IMR-90 (cell line): ENCODE measurements around the gene BFSP1. TPM values are rescaled to one million over a fixed set of nuclear protein-coding genes. Genes with fewer than 3 reads are reported as not detected.

Experiments used
- ATAC-seq: fragments of 200-7000 bp; cut with Tn5 transposase; 2 replicates; pipeline ENCODE4 v1.9.1; 2020; ENCODE audit warnings: low read depth, mild to moderate bottlenecking, moderate library complexity
- BruUV-seq: library from RNA; stranded (reverse); fragments of 400-500 nt; replicated peaks from 2 replicates; lab custom pipeline; 2021; lab: Mats Ljungman, UMichigan
- CTCF ChIA-PET: fragments of 300-600 bp; formaldehyde crosslinking; extraction: SDS; loops from one replicate; lab custom pipeline; 2021; ENCODE audit warnings: antibody characterized with exemption; lab: Yijun Ruan, JAX
- POLR2A ChIA-PET: fragments of 300-600 bp; sonication (Branson Sonifier 250); formaldehyde crosslinking; loops from one replicate; lab custom pipeline; 2022; ENCODE audit warnings: antibody characterized with exemption; ENCODE audit not compliant: unreplicated experiment; lab: Charles Lee
- DNase-seq: peaks from one replicate; pipeline ENCODE4 v3.0.0; 2013
- H2AFZ ChIP-seq: replicated peaks from 2 replicates; pipeline ENCODE3; 2013; ENCODE audit warnings: low read length, mild to moderate bottlenecking; ENCODE audit not compliant: poor library complexity
- H2AK5ac ChIP-seq: 2 replicates; pipeline ENCODE4 v1.6.1; 2013; ENCODE audit warnings: low read depth, low read length, inconsistent platforms
- H2AK9ac ChIP-seq: replicated peaks from 2 replicates; pipeline ENCODE3; 2013; ENCODE audit warnings: mild to moderate bottlenecking, low read depth, low read length, moderate library complexity; ENCODE audit not compliant: poor library complexity
- H2BK120ac ChIP-seq: 2 replicates; pipeline ENCODE4 v1.6.1; 2013; ENCODE audit warnings: low read depth, low read length, inconsistent platforms
- H2BK15ac ChIP-seq: 3 replicates; pipeline ENCODE4 v1.6.1; 2013; ENCODE audit warnings: low read depth, low read length, inconsistent platforms
- H2BK20ac ChIP-seq: 2 replicates; pipeline ENCODE4 v1.6.1; 2013; ENCODE audit warnings: low read depth, mild to moderate bottlenecking, inconsistent platforms, low read length, moderate library complexity
- H2BK5ac ChIP-seq: 2 replicates; pipeline ENCODE4 v1.6.1; 2013; ENCODE audit warnings: mild to moderate bottlenecking, low read depth, low read length, inconsistent platforms; ENCODE audit not compliant: poor library complexity, severe bottlenecking
- H3K14ac ChIP-seq: replicated peaks from 2 replicates; pipeline ENCODE4 v1.6.1; 2013; ENCODE audit warnings: low read depth, low read length, inconsistent platforms
- H3K18ac ChIP-seq: 2 replicates; pipeline ENCODE4 v1.6.1; 2013; ENCODE audit warnings: low read depth, low read length, control low read depth
- H3K23ac ChIP-seq: 2 replicates; pipeline ENCODE4 v1.6.1; 2013; ENCODE audit warnings: low read depth, low read length, inconsistent platforms
- H3K27ac ChIP-seq: 2 replicates; pipeline ENCODE4 v1.5.1; 2013; ENCODE audit warnings: mild to moderate bottlenecking, control low read depth, low read length; ENCODE audit not compliant: insufficient read depth
- H3K27me3 ChIP-seq: 2 replicates; pipeline ENCODE4 v1.6.1; 2013; ENCODE audit warnings: low read length; ENCODE audit not compliant: control insufficient read depth, insufficient read depth
- H3K36me3 ChIP-seq: 2 replicates; pipeline ENCODE4 v1.6.1; 2013; ENCODE audit warnings: low read length, mixed read lengths; ENCODE audit not compliant: control insufficient read depth, insufficient read depth
- H3K4ac ChIP-seq: 2 replicates; pipeline ENCODE4 v1.6.1; 2013; ENCODE audit warnings: low read depth, low read length, inconsistent platforms
- H3K4me1 ChIP-seq: 2 replicates; pipeline ENCODE4 v1.6.1; 2013; ENCODE audit warnings: low read length, mixed read lengths; ENCODE audit not compliant: control insufficient read depth, insufficient read depth
- H3K4me2 ChIP-seq: 2 replicates; pipeline ENCODE4 v1.6.1; 2013; ENCODE audit warnings: low read depth, mild to moderate bottlenecking, control low read depth, low read length, moderate library complexity
- H3K4me3 ChIP-seq: 2 replicates; pipeline ENCODE4 v1.5.1; 2013; ENCODE audit warnings: low read depth, mild to moderate bottlenecking, control low read depth, low read length, moderate library complexity; ENCODE audit not compliant: insufficient read depth
- H3K56ac ChIP-seq: 2 replicates; pipeline ENCODE4 v1.6.1; 2013; ENCODE audit warnings: low read length, inconsistent platforms; ENCODE audit not compliant: insufficient read depth; ENCODE audit errors: extremely low read depth
- H3K79me1 ChIP-seq, 2 experiments: 2 replicates each; pipeline ENCODE4 v1.6.1; 2013; ENCODE audit warnings: low read length in 2 of 2, inconsistent platforms in 1 of 2, low read depth in 1 of 2
- H3K9ac ChIP-seq: 2 replicates; pipeline ENCODE4 v1.6.1; 2013; ENCODE audit warnings: low read depth, low read length, control low read depth
- H3K9me1 ChIP-seq: 2 replicates; pipeline ENCODE4 v1.6.1; 2013; ENCODE audit warnings: low read length, inconsistent platforms; ENCODE audit not compliant: insufficient read depth
- H3K9me3 ChIP-seq: 2 replicates; pipeline ENCODE4 v1.6.1; 2013; ENCODE audit warnings: low read length; ENCODE audit not compliant: control insufficient read depth, insufficient read depth
- H4K20me1 ChIP-seq: 2 replicates; pipeline ENCODE4 v1.6.1; 2013; ENCODE audit warnings: low read length, inconsistent platforms; ENCODE audit not compliant: insufficient read depth
- H4K5ac ChIP-seq: 2 replicates; pipeline ENCODE4 v1.6.1; 2013; ENCODE audit warnings: mild to moderate bottlenecking, low read depth, low read length, control low read depth
- H4K8ac ChIP-seq, 2 experiments: 2 replicates each; pipeline ENCODE4 v1.6.1; 2013; ENCODE audit warnings: low read depth in 2 of 2, low read length in 2 of 2, control low read depth in 1 of 2, inconsistent platforms in 1 of 2
- H4K91ac ChIP-seq: 2 replicates; pipeline ENCODE4 v1.6.1; 2013; ENCODE audit warnings: low read depth, low read length, inconsistent platforms; ENCODE audit not compliant: insufficient read depth
- BHLHE40 ChIP-seq: fragments of 150-350 bp; IDR thresholded peaks from 2 replicates; pipeline ENCODE4 v1.6.1; 2016; ENCODE audit warnings: mild to moderate bottlenecking, low read depth, low read length
- CEBPB ChIP-seq: IDR thresholded peaks from 2 replicates; pipeline ENCODE4 v1.6.1; 2012; ENCODE audit warnings: low read depth, low read length, improper control_type of control experiment
- CHD1 ChIP-seq: IDR thresholded peaks from 2 replicates; pipeline ENCODE4 v1.6.1; 2012; ENCODE audit warnings: low read depth, low read length, improper control_type of control experiment
- CTCF ChIP-seq: conservative IDR thresholded peaks from 2 replicates; pipeline ENCODE4 v1.5.1; 2012; ENCODE audit warnings: mild to moderate bottlenecking, low read depth, low read length, improper control_type of control experiment
- FOS ChIP-seq: fragments of 150-350 bp; IDR thresholded peaks from 2 replicates; pipeline ENCODE4 v1.6.1; 2016; ENCODE audit warnings: low read depth, low read length
- MAFK ChIP-seq: IDR thresholded peaks from 2 replicates; pipeline ENCODE4 v1.6.1; 2012; ENCODE audit warnings: low read depth, low read length, improper control_type of control experiment
- MAZ ChIP-seq: IDR thresholded peaks from 2 replicates; pipeline ENCODE4 v1.6.1; 2012; ENCODE audit warnings: low read depth, mild to moderate bottlenecking, low read length, improper control_type of control experiment, moderate library complexity, borderline replicate concordance
- MXI1 ChIP-seq: IDR thresholded peaks from 2 replicates; pipeline ENCODE4 v1.6.1; 2012; ENCODE audit warnings: low read depth, mild to moderate bottlenecking, low read length, moderate library complexity, borderline replicate concordance
- NFE2L2 ChIP-seq: fragments of 150-350 bp; IDR thresholded peaks from 2 replicates; pipeline ENCODE4 v1.6.1; 2016; ENCODE audit warnings: low read depth, mild to moderate bottlenecking, low read length
- POLR2A ChIP-seq: IDR thresholded peaks from 2 replicates; pipeline ENCODE4 v1.6.1; 2012; ENCODE audit warnings: mild to moderate bottlenecking, low read depth, low read length
- RAD21 ChIP-seq: IDR thresholded peaks from 2 replicates; pipeline ENCODE4 v1.6.1; 2012; ENCODE audit warnings: low read length, improper control_type of control experiment
- RCOR1 ChIP-seq: IDR thresholded peaks from 2 replicates; pipeline ENCODE4 v1.6.1; 2012; ENCODE audit warnings: mild to moderate bottlenecking, low read length, improper control_type of control experiment; ENCODE audit not compliant: insufficient replicate concordance
- RFX5 ChIP-seq: IDR thresholded peaks from 2 replicates; pipeline ENCODE4 v1.8.0; 2012; ENCODE audit warnings: low read depth, mild to moderate bottlenecking, low read length, moderate library complexity
- SMC3 ChIP-seq: fragments of 150-350 bp; IDR thresholded peaks from 2 replicates; pipeline ENCODE4 v1.6.1; 2016; ENCODE audit warnings: low read depth, mild to moderate bottlenecking, antibody characterized with exemption, low read length, moderate library complexity
- WGBS, 2 experiments: methylation state at CpG; one replicate each; pipeline versions ENCODE4 v1.1.5 to v1.1.7; 2013; ENCODE audit warnings: missing lambda C conversion rate in 2 of 2; ENCODE audit not compliant: insufficient read length in 1 of 2; ENCODE audit errors: extremely low coverage in 2 of 2; 5-methylcytosine and 5-hydroxymethylcytosine counted together
- dilution Hi-C: fragments of 300-500 bp; cut with HindIII; formaldehyde crosslinking; loops from one replicate; pipeline ENCODE4 v1.14.3; 2018; ENCODE audit warnings: low sequenced_read_pairs; ENCODE audit not compliant: unreplicated experiment
- in situ Hi-C: fragments of 300-500 bp; cut with MboI; formaldehyde crosslinking; loops from 3 replicates; pipeline ENCODE4 v1.14.3; 2019; ENCODE audit warnings: low sequenced_read_pairs, inconsistent platforms, mixed read lengths
- intact Hi-C: fragments of 100-400 bp; cut with micrococcal nuclease; formaldehyde crosslinking; loops from 2 replicates; pipeline ENCODE4 v1.10.0; 2022
- polyA plus RNA-seq, 3 experiments: library from polyadenylated mRNA; depleted of rRNA; stranded (reverse); fragments of >200 nt; gene quantifications; 2 replicates each; pipeline ENCODE4 v1.2.3, GENCODE V29; 2012; ENCODE audit warnings: low replicate concordance in 1 of 3
- total RNA-seq: library from RNA; depleted of rRNA; stranded (reverse); fragments of >200 nt; gene quantifications from 2 replicates; pipeline ENCODE4 v1.2.3, GENCODE V29; 2012
- TF ChIP-seq, protein P1 (sequence below): fragments of 150-350 bp; IDR thresholded peaks from 2 replicates; pipeline ENCODE4 v1.6.1; 2017; ENCODE audit warnings: mild to moderate bottlenecking, antibody characterized with exemption, low read length, low read depth
- TF ChIP-seq, protein P2 (sequence below): fragments of 150-350 bp; IDR thresholded peaks from 2 replicates; pipeline ENCODE4 v1.6.1; 2016; ENCODE audit warnings: low read depth, mild to moderate bottlenecking, low read length, moderate library complexity, borderline replicate concordance

BFSP1 gene
- total and polyA plus RNA-seq, 2 of the 4 experiments (the other 2 are of a cell fraction), result 1.1 to 2.0 TPM

GRCh38 chr20:17495826-17496225, 35.4 kb downstream of the BFSP1 start:
- no peak overlapping the region for H3K4me2 ChIP-seq
- H4K5ac ChIP-seq, result no peak overlapping the region
- intact Hi-C loops (loop anchor here (5.0 kb wide), 1 partner anchor 694 kb away; no protein-coding TSS in a partner anchor), in situ Hi-C loops (no loop called here), dilution Hi-C loops (no loop called here)
- no peak overlapping the region for H3K9ac ChIP-seq
- no peak overlapping the region for H3K18ac ChIP-seq
- H3K4me1 ChIP-seq, result peaks cover 4% of the 10 kb centered on the region; the same call in 1 of the 2 replicates
- peaks cover 22% of the 10 kb centered on the region for H3K27me3 ChIP-seq
- ATAC-seq (no peak), DNase-seq (no peak)
- H3K36me3 ChIP-seq, result no peaks in the 10 kb centered on the region
- no peaks in the 10 kb centered on the region for H3K9me3 ChIP-seq
- no peak overlapping the region for H2AFZ ChIP-seq
- no peak overlapping the region for H3K14ac ChIP-seq
- no peaks in the 10 kb centered on the region for H3K79me1 ChIP-seq
- no peak overlapping the region for H3K56ac ChIP-seq
- WGBS, 2 experiments, result 85% methylated on average over 4 of the region's 9 CpGs; no CpG with 5 or more reads in 1 of the 2 experiments
- ChIA-PET POLR2A (no interaction called here), CTCF (interaction anchor here (1.1 kb wide), 1 partner anchor 16 kb away, joined by 3 read pairs; no protein-coding TSS in a partner anchor)
- H3K4ac ChIP-seq, result no peak overlapping the region
- no peak overlapping the region for H2AK9ac ChIP-seq
- H2BK120ac ChIP-seq, result no peak overlapping the region
- H3K9me1 ChIP-seq, result 0 out of 2 replicates have a peak, but pooled peaks cover 2% of the 10 kb centered on the region
- TF ChIP-seq CHD1 (no peak), RAD21 (no peak), MXI1 (no peak), POLR2A (no peak), CTCF (no peak), CEBPB (no peak), NFE2L2 (no peak), MAZ (no peak), MAFK (no peak), SMC3 (no peak), RCOR1 (no peak), RFX5 (no peak), BHLHE40 (no peak), FOS (no peak)
- TF ChIP-seq, protein P1, sequence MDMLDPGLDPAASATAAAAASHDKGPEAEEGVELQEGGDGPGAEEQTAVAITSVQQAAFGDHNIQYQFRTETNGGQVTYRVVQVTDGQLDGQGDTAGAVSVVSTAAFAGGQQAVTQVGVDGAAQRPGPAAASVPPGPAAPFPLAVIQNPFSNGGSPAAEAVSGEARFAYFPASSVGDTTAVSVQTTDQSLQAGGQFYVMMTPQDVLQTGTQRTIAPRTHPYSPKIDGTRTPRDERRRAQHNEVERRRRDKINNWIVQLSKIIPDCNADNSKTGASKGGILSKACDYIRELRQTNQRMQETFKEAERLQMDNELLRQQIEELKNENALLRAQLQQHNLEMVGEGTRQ, result no peak
- TF ChIP-seq, protein P2, sequence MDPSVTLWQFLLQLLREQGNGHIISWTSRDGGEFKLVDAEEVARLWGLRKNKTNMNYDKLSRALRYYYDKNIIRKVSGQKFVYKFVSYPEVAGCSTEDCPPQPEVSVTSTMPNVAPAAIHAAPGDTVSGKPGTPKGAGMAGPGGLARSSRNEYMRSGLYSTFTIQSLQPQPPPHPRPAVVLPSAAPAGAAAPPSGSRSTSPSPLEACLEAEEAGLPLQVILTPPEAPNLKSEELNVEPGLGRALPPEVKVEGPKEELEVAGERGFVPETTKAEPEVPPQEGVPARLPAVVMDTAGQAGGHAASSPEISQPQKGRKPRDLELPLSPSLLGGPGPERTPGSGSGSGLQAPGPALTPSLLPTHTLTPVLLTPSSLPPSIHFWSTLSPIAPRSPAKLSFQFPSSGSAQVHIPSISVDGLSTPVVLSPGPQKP, result no peak
- H2BK20ac ChIP-seq, result no peak overlapping the region
- no peak overlapping the region for H2AK5ac ChIP-seq
- H4K91ac ChIP-seq, result no peak overlapping the region
- H2BK5ac ChIP-seq, result no peak overlapping the region
- no TSS peak for BruUV-seq
- no peak overlapping the region for H2BK15ac ChIP-seq
- H4K20me1 ChIP-seq, result no peaks in the 10 kb centered on the region
- H3K23ac ChIP-seq, result no peak overlapping the region
- no peak overlapping the region for H3K4me3 ChIP-seq
- no peak overlapping the region for H3K27ac ChIP-seq
- H4K8ac ChIP-seq, result no peak overlapping the region
